M059J (cell line): Measurements from ENCODE around the gene UBA52. TPM values are rescaled to one million over a fixed set of nuclear protein-coding genes. Genes with fewer than 3 reads are reported as not detected.

Source experiments
- DNase-seq: peaks from one replicate; pipeline ENCODE4 v3.0.0-alpha.2; 2012; ENCODE audit warnings: low read depth
- total RNA-seq: library from RNA; depleted of rRNA; stranded (reverse); fragments of >200 nt; shearing (Covaris generic); gene quantifications from 2 replicates; pipeline ENCODE4 v1.2.3, GENCODE V29; 2014; rRNA removed

The UBA52 gene
- total RNA-seq, 1 experiment from 2014 or later, result 910 TPM

- no peak for DNase-seq
These were observed 36.6 kb downstream of the UBA52 start for GRCh38 chr19:18608102-18608804.

DNA sequence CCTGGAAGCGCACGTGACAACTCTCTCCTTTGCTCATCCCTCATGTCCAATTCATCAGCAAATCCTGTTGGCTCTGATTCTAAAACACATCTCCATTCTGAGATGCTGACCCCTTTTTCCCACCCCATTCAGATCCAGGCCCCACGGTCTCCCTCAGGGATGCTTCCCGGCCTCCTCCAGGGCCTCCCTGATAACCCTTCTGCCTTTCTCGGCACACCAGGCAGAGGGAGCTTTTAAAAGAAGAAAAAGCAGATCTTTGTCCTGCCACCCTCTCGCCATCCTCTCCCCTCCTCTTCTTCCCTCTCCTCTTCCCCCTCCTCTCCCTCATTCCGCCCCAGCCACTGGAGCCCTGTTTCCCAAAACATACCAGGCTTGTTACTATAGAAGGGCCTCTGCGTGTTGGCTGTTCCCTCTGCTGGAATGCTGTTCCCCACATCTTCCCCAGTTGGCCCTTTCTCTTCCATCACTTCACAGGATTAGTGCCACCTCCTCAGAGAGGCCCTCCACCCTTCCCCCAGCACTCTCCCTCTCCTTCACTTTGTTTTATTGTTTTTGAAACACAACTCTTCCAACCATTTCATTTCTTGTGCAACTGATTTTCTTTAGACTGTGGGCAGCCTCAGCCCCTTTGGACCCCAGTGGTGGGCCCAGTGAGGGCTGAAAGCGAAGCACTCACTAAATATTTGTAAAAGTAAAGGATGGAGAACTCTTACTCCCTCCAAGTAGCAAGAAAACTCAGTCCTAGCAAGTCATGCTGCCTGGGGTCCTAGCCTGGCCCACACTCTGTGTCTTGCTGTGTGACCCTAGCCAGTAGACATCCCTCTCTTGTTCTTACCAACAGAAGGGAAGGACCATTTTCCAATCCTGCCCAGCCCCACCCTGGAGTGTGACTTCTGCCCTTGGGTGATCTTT, 37.4 kb downstream of the UBA52 start:
- no peak for DNase-seq

DNA sequence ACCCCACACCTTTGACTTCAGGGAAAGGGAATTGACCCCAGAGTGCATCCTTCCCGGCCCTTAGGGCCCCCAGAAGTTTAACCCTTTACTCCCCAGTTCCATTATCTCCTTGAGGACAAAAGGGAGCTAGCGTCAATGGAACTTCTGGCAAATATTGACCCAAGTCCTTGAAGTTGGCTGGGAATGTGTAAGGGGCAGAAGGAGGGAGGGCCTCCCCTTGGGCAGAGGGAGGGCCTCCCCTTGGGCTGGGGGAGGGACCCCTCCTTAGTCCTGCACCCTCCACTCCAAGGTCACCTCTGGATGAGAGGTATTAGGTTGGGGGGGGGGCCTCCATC, 38.0 kb downstream of the UBA52 start:
- no peak for DNase-seq

DNA sequence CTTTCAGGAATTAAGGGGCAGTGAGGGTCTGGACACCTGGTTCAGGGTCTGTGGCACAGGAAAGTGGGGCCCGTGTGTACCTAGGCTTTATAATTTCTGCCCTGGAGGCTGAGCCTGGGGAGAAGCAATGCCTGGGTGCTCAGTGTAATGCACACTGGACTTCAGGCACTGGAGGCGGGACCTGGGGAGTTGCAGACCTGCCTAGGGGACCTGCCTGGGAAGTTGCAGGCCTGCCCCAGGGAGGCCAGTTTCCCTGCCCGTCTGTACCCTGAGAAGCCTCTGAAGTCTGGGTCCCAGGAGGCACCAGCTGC, 38.5 kb downstream of the UBA52 start:
- no peak for DNase-seq

- DNase-seq, result no peak
These were observed 39.1 kb downstream of the UBA52 start for GRCh38 chr19:18610556-18611326.

GRCh38 chr19:18611327-18612050, 39.8 kb downstream of the UBA52 start:
- no peak for DNase-seq

- no peak for DNase-seq
These were observed 40.6 kb downstream of the UBA52 start for GRCh38 chr19:18612051-18612771.

- no peak for DNase-seq
These were observed 41.3 kb downstream of the UBA52 start, which contains the start of gene TMEM59L for GRCh38 chr19:18612772-18613588. TMEM59L (plus strand) TSS chr19:18612870; CDS start chr19:18612959, 89 bp downstream.

DNA sequence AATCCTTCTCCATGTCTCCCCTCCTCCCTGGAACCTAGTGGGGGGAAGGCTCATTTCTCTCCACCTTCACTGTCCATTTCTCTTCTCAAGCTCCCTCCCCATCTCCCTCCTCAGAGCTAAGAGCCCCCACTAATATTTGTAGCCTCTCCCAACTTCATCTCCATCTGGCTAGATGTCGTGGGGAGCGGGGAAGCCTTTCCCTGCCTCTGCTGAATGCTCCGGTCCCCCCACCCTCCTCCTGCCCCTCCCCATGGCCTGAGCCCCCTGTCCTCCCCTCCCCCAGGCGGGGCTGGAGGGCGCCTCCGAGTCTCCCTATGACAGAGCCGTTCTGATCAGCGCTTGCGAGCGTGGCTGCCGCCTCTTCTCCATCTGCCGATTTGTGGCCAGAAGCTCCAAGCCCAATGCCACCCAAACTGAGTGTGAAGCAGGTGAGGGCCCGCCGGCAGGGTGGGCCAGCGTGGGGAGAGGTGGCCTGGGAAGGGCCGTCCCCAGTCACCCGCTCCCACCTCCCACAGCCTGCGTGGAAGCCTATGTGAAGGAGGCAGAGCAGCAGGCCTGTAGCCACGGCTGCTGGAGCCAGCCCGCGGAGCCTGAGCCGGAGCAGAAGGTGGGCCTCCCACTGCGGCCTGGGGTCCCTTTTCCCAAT, 42.1 kb downstream of the UBA52 start:
- DNase-seq, result no peak

GRCh38 chr19:18616023-18616422, 44.4 kb downstream of the UBA52 start:
- no peak for DNase-seq

GRCh38 chr19:18617562-18617961, 45.9 kb downstream of the UBA52 start:
- DNase-seq, result no peak

DNA sequence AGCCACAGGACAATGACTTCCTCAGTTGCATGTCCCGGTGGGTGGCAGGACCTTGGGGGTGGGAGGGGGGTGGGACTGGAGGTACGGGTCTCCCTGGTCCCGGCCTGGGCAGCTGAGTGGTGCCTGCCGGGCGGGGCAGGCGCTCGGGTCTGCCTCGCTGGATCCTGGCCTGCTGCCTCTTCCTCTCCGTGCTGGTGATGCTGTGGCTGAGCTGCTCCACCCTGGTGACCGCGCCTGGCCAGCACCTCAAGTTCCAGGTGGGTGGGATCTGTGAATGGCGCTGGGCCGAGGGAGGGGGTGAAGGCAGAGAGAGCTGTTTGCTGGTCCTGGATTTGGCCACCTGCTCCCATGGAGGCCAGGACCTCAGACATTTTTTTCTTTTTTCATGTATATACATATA, 46.6 kb downstream of the UBA52 start:
- DNase-seq, result no peak

DNA sequence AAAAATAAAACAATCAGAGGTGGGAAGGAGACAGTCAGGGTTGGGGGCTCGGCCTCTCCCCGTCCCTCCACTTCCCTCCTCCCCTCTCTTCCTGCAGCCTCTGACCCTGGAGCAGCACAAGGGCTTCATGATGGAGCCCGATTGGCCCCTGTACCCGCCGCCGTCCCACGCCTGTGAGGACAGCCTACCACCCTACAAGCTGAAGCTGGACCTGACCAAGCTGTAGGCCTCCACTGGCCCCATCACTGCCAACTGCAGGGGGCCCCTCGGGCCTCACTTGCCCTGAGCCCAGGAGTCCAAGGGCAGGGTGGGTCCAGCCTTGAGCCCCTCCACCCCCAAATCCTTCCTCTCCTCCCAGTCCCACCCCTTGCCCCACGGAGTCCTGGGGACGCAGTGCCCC, 48.7 kb downstream of the UBA52 start:
- DNase-seq, result no peak

DNA sequence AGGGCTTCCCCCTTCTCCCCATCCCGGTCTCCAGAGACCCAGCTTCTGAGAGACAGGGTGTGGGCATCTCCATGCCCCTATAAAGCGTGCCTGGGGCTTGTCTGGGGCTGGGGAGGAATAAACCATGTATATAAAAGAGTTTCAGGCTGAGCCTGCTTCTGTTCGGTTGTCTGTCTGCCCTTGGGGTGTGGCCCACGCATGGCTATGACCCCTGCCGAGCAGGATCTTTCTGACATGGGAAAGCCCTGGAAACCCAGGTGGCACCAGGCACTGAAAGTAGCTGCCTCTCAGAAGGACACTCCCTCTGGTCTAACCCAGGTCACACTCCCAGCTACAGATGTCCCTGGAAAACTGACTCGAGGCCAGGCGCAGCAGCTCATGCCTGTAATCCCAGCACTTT, 49.2 kb downstream of the UBA52 start:
- no peak for DNase-seq

DNA sequence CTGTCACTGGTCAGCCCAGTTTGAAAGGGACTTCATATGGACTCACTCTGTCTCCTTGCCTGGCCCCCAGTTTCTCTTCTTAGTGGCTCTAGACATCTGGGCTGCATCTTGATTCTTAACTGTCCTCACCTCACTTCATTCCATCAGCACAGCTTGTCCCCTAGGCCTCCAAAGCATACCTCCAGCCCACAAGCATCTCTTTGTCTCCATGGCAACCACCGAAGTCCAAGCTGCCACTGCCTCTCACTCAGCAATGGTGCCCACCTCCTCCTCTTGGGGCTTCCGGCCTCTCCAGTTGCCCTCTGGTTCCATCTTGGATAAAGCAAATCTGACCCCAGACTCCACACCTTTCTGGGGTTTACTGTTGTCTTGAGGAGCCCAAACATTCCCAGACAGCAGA, 55.2 kb downstream of the UBA52 start:
- DNase-seq, result no peak

Other genes with a start within 250 kb of the UBA52 start
- gene LSM4, start 248.8 kb upstream of the UBA52 start, total RNA-seq, result 314 and 393 TPM in 2 replicates
- gene PGPEP1, start 231.3 kb upstream of the UBA52 start, total RNA-seq, result 10.3 and 13.5 TPM in 2 replicates
- gene GDF15, start 185.7 kb upstream of the UBA52 start, total RNA-seq, result 3.3 and 5.4 TPM in 2 replicates
- not detected in 2 replicates for gene LRRC25, start 174.2 kb upstream of the UBA52 start, total RNA-seq
- gene SSBP4, start 152.5 kb upstream of the UBA52 start, total RNA-seq, result 55.3 and 61.9 TPM in 2 replicates
- gene ISYNA1, start 133.7 kb upstream of the UBA52 start, total RNA-seq, result 6.2 and 8.9 TPM in 2 replicates
- 7.5 and 15.4 TPM in 2 replicates for gene ELL, start 49.8 kb upstream of the UBA52 start, total RNA-seq
- gene FKBP8, start 28.3 kb upstream of the UBA52 start, total RNA-seq, result 209 and 297 TPM in 2 replicates
- gene KXD1, start 14.0 kb upstream of the UBA52 start, total RNA-seq, result 114 and 124 TPM in 2 replicates
- 62.5 and 89.3 TPM in 2 replicates for gene REX1BD, start 16.9 kb downstream of the UBA52 start, total RNA-seq
- gene CRLF1, start 34.9 kb downstream of the UBA52 start, total RNA-seq, result 0.49 and 0.57 TPM in 2 replicates
- gene TMEM59L, start 41.0 kb downstream of the UBA52 start, total RNA-seq, result 0.05 TPM in 1 of 2 replicates, not detected in the other
- gene KLHL26, start 65.2 kb downstream of the UBA52 start, total RNA-seq, result 2.2 and 3.6 TPM in 2 replicates
- 0.64 and 2.8 TPM in 2 replicates for gene CRTC1, start 111.8 kb downstream of the UBA52 start, total RNA-seq
- gene COMP, start 219.4 kb downstream of the UBA52 start, total RNA-seq, result not detected in 2 replicates